A673 (cell line): ENCODE measurements around the gene CD96. TPM values are rescaled to one million over a fixed set of nuclear protein-coding genes. Genes with fewer than 3 reads are reported as not detected.

ENCODE experiments used
- Bru-seq: library from RNA; stranded (reverse); fragments of 400-500 nt; gene quantifications from one replicate; lab custom pipeline; 2021; lab: Mats Ljungman, UMichigan
- BruChase-seq, 2 experiments: library from RNA; stranded (reverse); fragments of 400-500 nt; gene quantifications; one replicate each; lab custom pipeline; 2021; lab: Mats Ljungman, UMichigan
- BruUV-seq: library from RNA; stranded (reverse); fragments of 400-500 nt; replicated peaks from 2 replicates; lab custom pipeline; 2021; lab: Mats Ljungman, UMichigan
- CTCF ChIA-PET: fragments of 300-600 bp; sonication (Branson Sonifier 250); formaldehyde crosslinking; loops from one replicate; lab custom pipeline; 2022; ENCODE audit warnings: antibody characterized with exemption; lab: Charles Lee
- POLR2A ChIA-PET: fragments of 300-600 bp; sonication (Branson Sonifier 250); formaldehyde crosslinking; loops from one replicate; lab custom pipeline; 2022; ENCODE audit warnings: antibody characterized with exemption; ENCODE audit not compliant: low non-redundant PET; lab: Charles Lee
- DNase-seq: peaks from one replicate; pipeline ENCODE4 v3.0.0-alpha.2; 2015; ENCODE audit warnings: low spot score
- H3K27ac ChIP-seq: fragments of 200-600 bp; sonication (generic); 2 replicates; pipeline ENCODE4 v1.5.1; 2016; ENCODE audit warnings: mixed run types, low read depth, mild to moderate bottlenecking, mixed read lengths, antibody characterized with exemption, low read length; ENCODE audit not compliant: poor library complexity, severe bottlenecking
- H3K27me3 ChIP-seq: fragments of 200-600 bp; sonication (generic); replicated peaks from 2 replicates; pipeline ENCODE4 v1.6.1; 2017; ENCODE audit warnings: mixed run types, low read depth, mild to moderate bottlenecking, mixed read lengths, antibody characterized with exemption, low read length; ENCODE audit not compliant: insufficient read depth, poor library complexity
- H3K36me3 ChIP-seq: fragments of 200-600 bp; sonication (generic); 2 replicates; pipeline ENCODE4 v1.6.1; 2016; ENCODE audit warnings: mixed run types, mild to moderate bottlenecking, mixed read lengths, antibody characterized with exemption, low read length; ENCODE audit not compliant: insufficient read depth, poor library complexity, severe bottlenecking
- H3K4me1 ChIP-seq: fragments of 200-600 bp; sonication (generic); 2 replicates; pipeline ENCODE4 v1.6.1; 2017; ENCODE audit warnings: mixed run types, mild to moderate bottlenecking, mixed read lengths, antibody characterized with exemption, low read length; ENCODE audit not compliant: insufficient read depth, poor library complexity, severe bottlenecking
- H3K4me3 ChIP-seq: fragments of 200-600 bp; sonication (generic); 2 replicates; pipeline ENCODE4 v1.5.1; 2016; ENCODE audit warnings: low read depth, mixed run types, mild to moderate bottlenecking, mixed read lengths, low read length; ENCODE audit not compliant: poor library complexity, severe bottlenecking
- H3K9me3 ChIP-seq: fragments of 200-600 bp; sonication (generic); 2 replicates; pipeline ENCODE4 v1.6.1; 2016; ENCODE audit warnings: mixed run types, low read depth, mild to moderate bottlenecking, mixed read lengths, antibody characterized with exemption, low read length; ENCODE audit not compliant: poor library complexity, severe bottlenecking
- EZH2 ChIP-seq: fragments of 200-600 bp; sonication (generic); IDR thresholded peaks from 2 replicates; pipeline ENCODE4 v1.6.1; 2017; ENCODE audit warnings: borderline replicate concordance, low read depth, mild to moderate bottlenecking, mixed read lengths, antibody characterized with exemption, low read length; ENCODE audit not compliant: poor library complexity, severe bottlenecking
- intact Hi-C: fragments of 100-400 bp; cut with micrococcal nuclease; formaldehyde crosslinking; loops from one replicate; pipeline ENCODE4 v1.10.0; 2022; ENCODE audit not compliant: unreplicated experiment
- long read RNA-seq: library from polyadenylated mRNA; stranded (forward); transcript quantifications from one replicate; pipeline ENCODE4 v2.0.0, GENCODE V29; 2022
- total RNA-seq: library from RNA; stranded (reverse); gene quantifications from 2 replicates; pipeline ENCODE4 v1.2.3, GENCODE V29; 2021
- TF ChIP-seq, protein P1 (sequence below): fragments of 300-800, 200-600 bp; sonication (generic); conservative IDR thresholded peaks from 2 replicates; pipeline ENCODE4 v1.5.1; 2017; ENCODE audit warnings: low read depth, mild to moderate bottlenecking, antibody characterized with exemption, low read length, moderate library complexity, mixed read lengths

The CD96 gene, protein sequence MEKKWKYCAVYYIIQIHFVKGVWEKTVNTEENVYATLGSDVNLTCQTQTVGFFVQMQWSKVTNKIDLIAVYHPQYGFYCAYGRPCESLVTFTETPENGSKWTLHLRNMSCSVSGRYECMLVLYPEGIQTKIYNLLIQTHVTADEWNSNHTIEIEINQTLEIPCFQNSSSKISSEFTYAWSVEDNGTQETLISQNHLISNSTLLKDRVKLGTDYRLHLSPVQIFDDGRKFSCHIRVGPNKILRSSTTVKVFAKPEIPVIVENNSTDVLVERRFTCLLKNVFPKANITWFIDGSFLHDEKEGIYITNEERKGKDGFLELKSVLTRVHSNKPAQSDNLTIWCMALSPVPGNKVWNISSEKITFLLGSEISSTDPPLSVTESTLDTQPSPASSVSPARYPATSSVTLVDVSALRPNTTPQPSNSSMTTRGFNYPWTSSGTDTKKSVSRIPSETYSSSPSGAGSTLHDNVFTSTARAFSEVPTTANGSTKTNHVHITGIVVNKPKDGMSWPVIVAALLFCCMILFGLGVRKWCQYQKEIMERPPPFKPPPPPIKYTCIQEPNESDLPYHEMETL
- total RNA-seq (not detected in 2 replicates), Bru-seq, nascent RNA (percentile 4 among the genes with signal in this experiment), BruChase-seq, experiment 1, labeled RNA remaining after a 2-hour chase (percentile 2 among the genes with signal in this experiment), BruChase-seq, experiment 2, labeled RNA remaining after a 6-hour chase (percentile 5 among the genes with signal in this experiment)
- long read RNA-seq: 0 reads

DNA sequence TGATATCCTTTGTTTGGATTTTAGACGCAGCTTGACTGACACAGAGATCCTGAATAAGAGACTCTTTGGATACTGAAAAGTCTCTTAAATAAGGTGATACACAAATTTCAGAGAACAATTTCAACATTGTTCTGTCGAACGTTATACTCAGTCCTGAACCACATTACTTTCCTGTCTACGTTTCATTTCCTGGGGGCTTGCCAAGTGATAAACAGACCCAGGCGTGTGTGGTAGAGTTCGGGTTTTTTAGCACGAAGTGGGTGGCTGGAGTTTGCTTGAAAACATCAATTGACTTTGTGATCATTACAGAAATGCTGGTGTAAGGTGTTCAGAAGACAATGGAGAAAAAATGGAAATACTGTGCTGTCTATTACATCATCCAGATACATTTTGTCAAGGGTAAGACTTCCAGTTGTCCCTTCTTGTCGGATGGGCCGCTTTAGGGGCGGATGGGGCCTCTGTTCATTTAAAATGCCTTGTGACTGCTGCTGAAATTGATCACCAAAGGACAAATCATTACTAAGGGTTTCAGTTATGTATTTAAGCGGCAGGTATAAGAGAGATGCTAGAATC, at the start of gene CD96:
Gene CD96 (plus strand): TSS at position 287 of the 573 bp plus-strand sequence. CDS start 52 bp downstream, at position 339.
- no peaks in the 10 kb centered on the region for H3K9me3 ChIP-seq
- no peaks in the 10 kb centered on the region for H3K27me3 ChIP-seq
- no peaks in the 10 kb centered on the region for H3K36me3 ChIP-seq
- no TSS peak for BruUV-seq
- TF ChIP-seq EZH2: no peak
- TF ChIP-seq, protein P1, sequence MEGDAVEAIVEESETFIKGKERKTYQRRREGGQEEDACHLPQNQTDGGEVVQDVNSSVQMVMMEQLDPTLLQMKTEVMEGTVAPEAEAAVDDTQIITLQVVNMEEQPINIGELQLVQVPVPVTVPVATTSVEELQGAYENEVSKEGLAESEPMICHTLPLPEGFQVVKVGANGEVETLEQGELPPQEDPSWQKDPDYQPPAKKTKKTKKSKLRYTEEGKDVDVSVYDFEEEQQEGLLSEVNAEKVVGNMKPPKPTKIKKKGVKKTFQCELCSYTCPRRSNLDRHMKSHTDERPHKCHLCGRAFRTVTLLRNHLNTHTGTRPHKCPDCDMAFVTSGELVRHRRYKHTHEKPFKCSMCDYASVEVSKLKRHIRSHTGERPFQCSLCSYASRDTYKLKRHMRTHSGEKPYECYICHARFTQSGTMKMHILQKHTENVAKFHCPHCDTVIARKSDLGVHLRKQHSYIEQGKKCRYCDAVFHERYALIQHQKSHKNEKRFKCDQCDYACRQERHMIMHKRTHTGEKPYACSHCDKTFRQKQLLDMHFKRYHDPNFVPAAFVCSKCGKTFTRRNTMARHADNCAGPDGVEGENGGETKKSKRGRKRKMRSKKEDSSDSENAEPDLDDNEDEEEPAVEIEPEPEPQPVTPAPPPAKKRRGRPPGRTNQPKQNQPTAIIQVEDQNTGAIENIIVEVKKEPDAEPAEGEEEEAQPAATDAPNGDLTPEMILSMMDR: no peak
- DNase-seq: no peak
- CTCF ChIA-PET: no interaction called here
- intact Hi-C loops: no loop called here
- POLR2A ChIA-PET: no interaction called here
- no peak within 1 kb of the TSS for H3K4me3 ChIP-seq
- no peak within 1 kb of the TSS for H3K27ac ChIP-seq
- H3K4me1 ChIP-seq: no peaks in the 10 kb centered on the region

DNA sequence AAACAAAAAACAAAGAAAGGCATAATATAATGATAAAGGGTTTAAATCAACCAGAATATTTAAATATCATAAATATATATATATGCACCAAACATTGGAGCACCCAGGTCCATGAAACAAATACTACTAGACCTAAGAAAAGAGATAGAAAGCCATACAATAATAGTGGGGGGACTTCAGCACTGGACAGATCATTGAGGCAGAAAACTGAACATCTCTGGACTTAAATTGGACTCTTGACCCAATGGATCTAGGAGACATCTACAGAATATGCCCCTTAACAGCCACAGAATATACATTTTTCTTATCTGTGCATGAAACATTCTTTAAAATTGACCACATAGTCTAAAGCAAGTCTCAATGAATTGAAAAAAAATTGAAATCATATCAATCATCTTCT, 48.7 kb upstream of the CD96 start:
- POLR2A ChIA-PET: no interaction called here
- Histone ChIP-seq H3K4me1 (no peaks in the 10 kb centered on the region), H3K4me3 (no peak overlapping the region), H3K27me3 (no peaks in the 10 kb centered on the region), H3K36me3 (no peaks in the 10 kb centered on the region), H3K27ac (no peak overlapping the region), H3K9me3 (no peaks in the 10 kb centered on the region)
- BruUV-seq: no TSS peak
- intact Hi-C loops: no loop called here
- CTCF ChIA-PET: no interaction called here
- no peak for TF ChIP-seq EZH2
- TF ChIP-seq, protein P1: no peak
- DNase-seq: no peak

DNA sequence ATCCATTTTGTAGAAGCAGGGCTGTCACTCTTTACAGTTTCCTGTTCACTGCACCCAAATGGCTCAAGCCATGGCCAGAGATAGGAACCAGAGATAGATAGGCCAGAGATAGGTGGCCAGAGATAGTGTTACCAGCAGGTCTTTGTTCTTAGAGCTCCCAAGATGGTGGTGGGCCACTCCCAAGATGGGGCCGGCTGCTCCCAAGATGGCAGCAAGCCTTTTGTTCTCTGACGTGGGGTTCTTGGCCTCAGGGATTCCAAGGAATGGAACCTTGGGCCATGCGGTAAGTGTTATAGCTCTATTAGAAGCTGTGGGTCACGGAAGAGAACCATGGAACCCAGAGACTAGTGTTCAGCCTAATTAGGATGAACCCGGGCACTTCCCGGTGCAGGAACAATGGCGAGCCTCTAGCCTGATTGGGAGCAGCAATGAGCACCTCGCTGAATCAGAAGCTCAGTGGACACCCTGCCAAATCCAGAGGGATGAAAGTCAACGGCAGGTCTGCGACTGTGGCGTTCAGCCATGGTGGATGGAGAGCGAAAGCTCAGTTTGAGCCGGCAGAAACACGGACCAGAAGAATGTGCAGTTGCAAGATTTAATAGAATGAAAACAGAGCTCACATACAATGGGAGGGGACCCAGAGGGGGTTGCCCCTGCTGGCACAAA, 45.0 kb upstream of the CD96 start:
- Histone ChIP-seq H3K4me1 (no peaks in the 10 kb centered on the region), H3K27ac (no peak overlapping the region), H3K9me3 (no peaks in the 10 kb centered on the region), H3K36me3 (no peaks in the 10 kb centered on the region), H3K4me3 (no peak overlapping the region), H3K27me3 (no peaks in the 10 kb centered on the region)
- CTCF ChIA-PET: no interaction called here
- TF ChIP-seq, protein P1: no peak
- TF ChIP-seq EZH2: no peak
- no peak for DNase-seq
- POLR2A ChIA-PET: no interaction called here
- intact Hi-C loops: no loop called here
- no TSS peak for BruUV-seq
